Body of pancreas (tissue), 4 donors: Measurements from ENCODE around the gene NLRP12.

Source experiments
- CTCF ChIP-seq, 7 experiments: fragments of 450-650 bp in 4 of 7; fragments of 200-600 bp in 3 of 7; sonication (generic) in 3 of 7; IDR thresholded peaks; one replicate each; pipeline ENCODE4 v1.5.1; 2016 to 2019; ENCODE audit warnings: antibody characterized with exemption in 7 of 7
- POLR2A ChIP-seq, 3 donors: fragments of 450-650 bp; IDR thresholded peaks; one replicate each; pipeline ENCODE4 v1.6.1; 2016; ENCODE audit warnings: antibody characterized with exemption in 3 of 3, mild to moderate bottlenecking in 2 of 3

- TF ChIP-seq CTCF (IDR thresholded peaks at IDR 0.05) (no peak), POLR2A (IDR thresholded peaks at IDR 0.05) (no peak)
Observed at GRCh38 chr19:53785196-53785889, 38.8 kb downstream of the NLRP12 start.
